Parathyroid adenoma (tissue), 2 donors: ENCODE measurements around the gene MRPL19.

Experiments used
- H2AFZ ChIP-seq: fragments of 300-600 bp; sonication (generic); one replicate; pipeline ENCODE4 v1.7.0; 2017; ENCODE audit warnings: antibody characterized with exemption, mild to moderate bottlenecking
- H3K27ac ChIP-seq: fragments of 300-600 bp; sonication (generic); one replicate; pipeline ENCODE4 v1.7.0; 2017
- H3K27me3 ChIP-seq: fragments of 300-600 bp; sonication (generic); one replicate; pipeline ENCODE4 v1.7.0; 2017; ENCODE audit warnings: low read length; ENCODE audit not compliant: control insufficient read depth, insufficient read depth
- H3K36me3 ChIP-seq: fragments of 300-600 bp; sonication (generic); one replicate; pipeline ENCODE4 v1.7.0; 2017; ENCODE audit warnings: low read length; ENCODE audit not compliant: control insufficient read depth, insufficient read depth
- H3K4me1 ChIP-seq: fragments of 300-600 bp; sonication (generic); one replicate; pipeline ENCODE4 v1.7.0; 2017; ENCODE audit warnings: control low read depth
- H3K4me2 ChIP-seq: fragments of 300-600 bp; sonication (generic); one replicate; pipeline ENCODE4 v1.7.0; 2017; ENCODE audit warnings: low read length
- H3K4me3 ChIP-seq: fragments of 300-600 bp; sonication (generic); one replicate; pipeline ENCODE4 v1.7.0; 2017; ENCODE audit warnings: low read depth, low read length
- H3K79me2 ChIP-seq: fragments of 300-600 bp; sonication (generic); one replicate; pipeline ENCODE4 v1.7.0; 2017; ENCODE audit warnings: control low read depth
- H3K9ac ChIP-seq: fragments of 300-600 bp; sonication (generic); one replicate; pipeline ENCODE4 v1.7.0; 2017; ENCODE audit warnings: mild to moderate bottlenecking
- H3K9me3 ChIP-seq: fragments of 300-600 bp; sonication (generic); one replicate; pipeline ENCODE4 v1.7.0; 2017; ENCODE audit warnings: low read length; ENCODE audit not compliant: control insufficient read depth
- TF ChIP-seq, protein P1 (sequence below): fragments of 300-600 bp; sonication (generic); IDR thresholded peaks from one replicate; pipeline ENCODE4 v1.7.0; 2017; ENCODE audit warnings: antibody characterized with exemption, mild to moderate bottlenecking
- donor health status: primary hyperparathyroidism.

Gene MRPL19

GRCh38 chr2:75646090-75646582 is 447 bp upstream of the MRPL19 start:
- no peak overlapping the region for H3K9ac ChIP-seq
- no peaks in the 10 kb centered on the region for H3K27me3 ChIP-seq
- TF ChIP-seq, protein P1, sequence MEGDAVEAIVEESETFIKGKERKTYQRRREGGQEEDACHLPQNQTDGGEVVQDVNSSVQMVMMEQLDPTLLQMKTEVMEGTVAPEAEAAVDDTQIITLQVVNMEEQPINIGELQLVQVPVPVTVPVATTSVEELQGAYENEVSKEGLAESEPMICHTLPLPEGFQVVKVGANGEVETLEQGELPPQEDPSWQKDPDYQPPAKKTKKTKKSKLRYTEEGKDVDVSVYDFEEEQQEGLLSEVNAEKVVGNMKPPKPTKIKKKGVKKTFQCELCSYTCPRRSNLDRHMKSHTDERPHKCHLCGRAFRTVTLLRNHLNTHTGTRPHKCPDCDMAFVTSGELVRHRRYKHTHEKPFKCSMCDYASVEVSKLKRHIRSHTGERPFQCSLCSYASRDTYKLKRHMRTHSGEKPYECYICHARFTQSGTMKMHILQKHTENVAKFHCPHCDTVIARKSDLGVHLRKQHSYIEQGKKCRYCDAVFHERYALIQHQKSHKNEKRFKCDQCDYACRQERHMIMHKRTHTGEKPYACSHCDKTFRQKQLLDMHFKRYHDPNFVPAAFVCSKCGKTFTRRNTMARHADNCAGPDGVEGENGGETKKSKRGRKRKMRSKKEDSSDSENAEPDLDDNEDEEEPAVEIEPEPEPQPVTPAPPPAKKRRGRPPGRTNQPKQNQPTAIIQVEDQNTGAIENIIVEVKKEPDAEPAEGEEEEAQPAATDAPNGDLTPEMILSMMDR: no peak
- peaks cover 15% of the 10 kb centered on the region for H3K79me2 ChIP-seq
- peak overlapping the region; percentile 56 for H3K27ac ChIP-seq
- no peaks in the 10 kb centered on the region for H3K4me1 ChIP-seq
- peak overlapping the region; percentile 81 for H3K4me3 ChIP-seq
- H3K9me3 ChIP-seq: no peaks in the 10 kb centered on the region
- peak overlapping the region; percentile 71 for H3K4me2 ChIP-seq
- H2AFZ ChIP-seq: peak overlapping the region; percentile 81
- H3K36me3 ChIP-seq: no peaks in the 10 kb centered on the region

DNA sequence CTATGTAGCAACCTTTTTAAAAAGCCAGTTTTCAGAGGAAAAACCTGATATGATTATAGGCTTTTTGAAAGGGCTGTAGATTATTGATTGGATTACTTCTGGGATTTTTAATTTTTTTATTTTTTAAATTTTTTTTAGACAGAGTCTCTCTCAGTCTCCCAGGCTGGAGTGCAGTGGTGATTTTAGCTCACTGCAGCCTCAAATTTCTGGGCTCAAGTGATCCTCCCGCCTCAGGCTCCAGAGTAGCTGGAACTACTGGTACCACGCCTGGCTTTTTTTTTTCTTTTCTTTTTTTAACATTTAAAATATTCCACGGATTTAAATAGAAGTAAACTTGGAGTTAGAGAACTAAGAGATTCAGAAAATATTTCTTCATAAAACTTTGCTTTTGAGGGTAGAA is 1.2 kb downstream of the MRPL19 start:
- no peaks in the 10 kb centered on the region for H3K9me3 ChIP-seq
- H3K4me3 ChIP-seq: peak overlapping the region; percentile 81
- H3K27ac ChIP-seq: no peak overlapping the region
- H3K4me1 ChIP-seq: no peaks in the 10 kb centered on the region
- H3K79me2 ChIP-seq: peaks cover 15% of the 10 kb centered on the region
- no peaks in the 10 kb centered on the region for H3K36me3 ChIP-seq
- H3K27me3 ChIP-seq: no peaks in the 10 kb centered on the region
- H3K9ac ChIP-seq: no peak overlapping the region
- H2AFZ ChIP-seq: no peak overlapping the region
- H3K4me2 ChIP-seq: peak overlapping the region; percentile 71
- TF ChIP-seq, protein P1: no peak

DNA sequence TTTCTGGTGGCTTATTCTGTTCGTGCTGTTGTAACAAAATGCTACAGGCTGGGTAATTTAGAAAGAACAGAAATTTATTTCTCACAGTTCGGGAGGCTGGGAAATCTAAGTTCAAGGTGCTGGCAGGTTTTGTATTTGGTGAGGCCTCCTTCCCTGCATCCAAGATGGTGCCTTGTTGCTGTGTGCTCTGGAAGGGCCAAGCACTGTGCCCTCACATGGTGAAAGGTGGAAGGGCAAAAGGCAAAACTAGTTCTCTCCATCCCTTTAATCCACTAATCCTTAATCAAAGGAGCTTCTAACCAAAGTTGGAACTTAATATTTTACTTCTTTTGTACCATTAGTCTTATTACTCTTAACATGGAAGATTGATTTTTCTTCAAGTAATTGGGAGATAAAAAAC is 7.4 kb downstream of the MRPL19 start:
- H3K36me3 ChIP-seq: no peaks in the 10 kb centered on the region
- no peak overlapping the region for H2AFZ ChIP-seq
- TF ChIP-seq, protein P1: no peak

DNA sequence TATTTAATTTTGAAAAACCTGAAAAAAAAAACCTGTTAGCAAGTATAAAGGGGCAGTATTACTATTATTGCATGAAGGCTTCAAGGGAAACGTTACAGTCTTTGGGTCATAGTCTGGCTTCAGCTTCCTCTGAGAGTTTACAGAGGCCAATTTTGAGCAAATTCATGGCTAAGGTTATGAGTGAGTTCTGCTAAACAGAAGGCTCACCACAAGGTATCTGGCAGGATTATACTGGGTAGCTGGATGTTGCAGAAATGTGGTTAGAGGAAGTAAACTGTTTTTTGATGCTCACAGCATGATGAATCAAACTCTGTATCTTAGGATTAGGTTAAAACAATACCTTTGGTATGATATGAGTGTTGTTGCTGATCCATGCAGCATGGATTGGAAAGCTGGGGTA is 9.3 kb downstream of the MRPL19 start:
- no peak overlapping the region for H3K27ac ChIP-seq
- peaks cover 5% of the 10 kb centered on the region for H3K79me2 ChIP-seq
- no peaks in the 10 kb centered on the region for H3K36me3 ChIP-seq
- H3K9ac ChIP-seq: no peak overlapping the region
- no peak overlapping the region for H2AFZ ChIP-seq
- TF ChIP-seq, protein P1: no peak
- H3K4me3 ChIP-seq: no peak overlapping the region
- no peaks in the 10 kb centered on the region for H3K27me3 ChIP-seq
- no peaks in the 10 kb centered on the region for H3K4me1 ChIP-seq
- no peaks in the 10 kb centered on the region for H3K9me3 ChIP-seq
- H3K4me2 ChIP-seq: no peak overlapping the region

More for the DNA sequence above, 7.4 kb downstream of the MRPL19 start:
- Histone ChIP-seq H3K4me3 (no peak overlapping the region), H3K4me1 (no peaks in the 10 kb centered on the region), H3K9me3 (no peaks in the 10 kb centered on the region), H3K27ac (no peak overlapping the region), H3K79me2 (peaks cover 5% of the 10 kb centered on the region), H3K9ac (no peak overlapping the region), H3K4me2 (no peak overlapping the region), H3K27me3 (no peaks in the 10 kb centered on the region)

DNA sequence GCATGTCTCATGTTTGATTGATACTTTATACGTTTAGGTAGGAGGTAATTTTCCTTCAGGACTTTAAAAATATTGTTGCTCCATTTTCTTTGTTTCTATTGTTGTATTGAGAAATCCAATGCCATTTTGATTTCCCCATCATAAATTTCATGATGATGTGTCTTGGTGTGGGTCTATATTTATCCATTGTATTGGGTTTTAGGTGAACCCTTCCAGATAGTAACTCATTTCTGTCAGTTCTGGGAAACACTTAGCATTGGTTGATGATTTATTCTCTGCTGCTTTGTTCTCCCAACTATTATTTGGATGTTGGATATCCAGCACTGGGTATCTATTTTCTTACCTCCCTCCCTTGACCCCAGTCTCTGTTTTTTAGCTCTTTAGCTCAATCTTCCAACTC is 10.0 kb downstream of the MRPL19 start:
- Histone ChIP-seq H3K79me2 (peaks cover 5% of the 10 kb centered on the region), H3K36me3 (no peaks in the 10 kb centered on the region), H3K4me2 (no peak overlapping the region), H3K27ac (no peak overlapping the region), H3K9ac (no peak overlapping the region), H2AFZ (no peak overlapping the region), H3K9me3 (no peaks in the 10 kb centered on the region), H3K4me1 (no peaks in the 10 kb centered on the region), H3K4me3 (no peak overlapping the region), H3K27me3 (no peaks in the 10 kb centered on the region)
- TF ChIP-seq, protein P1: no peak
